Fibroblast of lung (primary cell): ENCODE data around the gene ADARB1.

Experiments used
- CTCF ChIP-seq, 2 donors: IDR thresholded peaks in 1 of 2; conservative IDR thresholded peaks in 1 of 2; 1 replicate in 1 of 2; 2 replicates in 1 of 2; pipeline ENCODE4 v1.5.1; 2011 to 2012; ENCODE audit warnings: low read length in 2 of 2, control low read depth in 1 of 2, inconsistent platforms in 1 of 2, low read depth in 1 of 2, mild to moderate bottlenecking in 1 of 2
- EZH2 ChIP-seq: IDR thresholded peaks from 2 replicates; pipeline ENCODE4 v1.5.1; 2012; ENCODE audit warnings: low read length, control low read depth, mild to moderate bottlenecking; ENCODE audit errors: missing control alignments

- TF ChIP-seq CTCF (conservative IDR thresholded peaks at IDR 0.05 in 1 of 2, IDR thresholded peaks at IDR 0.05 in 1 of 2; ENCODE audit: low read depth in 1 of 2, low read length in 2 of 2) (no peak), EZH2 (no peak)
These were observed 6.4 kb downstream of the ADARB1 start for GRCh38 chr21:45080639-45081414.
